GM23248 (cell line): ENCODE data around the gene KRT84. TPM values are rescaled to one million over a fixed set of nuclear protein-coding genes. Genes with fewer than 3 reads are reported as not detected.

Experiments
- DNase-seq: peaks from one replicate; pipeline ENCODE4 v3.0.0-alpha.2; 2015
- H2AFZ ChIP-seq: fragments of 200-600 bp; sonication (generic); 2 replicates; pipeline ENCODE4 v1.6.1; 2016; ENCODE audit warnings: antibody characterized with exemption
- H3F3A ChIP-seq: fragments of 200-600 bp; sonication (generic); 2 replicates; pipeline ENCODE4 v1.6.1; 2016; ENCODE audit warnings: mild to moderate bottlenecking, antibody characterized with exemption, mixed run types; ENCODE audit not compliant: insufficient read depth
- H3K27ac ChIP-seq: fragments of 200-600 bp; sonication (generic); 2 replicates; pipeline ENCODE4 v1.5.1; 2016; ENCODE audit warnings: mild to moderate bottlenecking
- H3K27me3 ChIP-seq: fragments of 200-600 bp; sonication (generic); replicated peaks from 2 replicates; pipeline ENCODE4 v1.6.1; 2016; ENCODE audit warnings: mild to moderate bottlenecking; ENCODE audit not compliant: insufficient read depth
- H3K36me3 ChIP-seq: fragments of 200-600 bp; sonication (generic); 2 replicates; pipeline ENCODE4 v1.6.1; 2016; ENCODE audit warnings: low read depth, mild to moderate bottlenecking
- H3K4me1 ChIP-seq: fragments of 200-600 bp; sonication (generic); 2 replicates; pipeline ENCODE4 v1.6.1; 2016; ENCODE audit warnings: mild to moderate bottlenecking; ENCODE audit not compliant: insufficient read depth
- H3K4me2 ChIP-seq: fragments of 200-600 bp; sonication (generic); one replicate; pipeline ENCODE4 v1.6.1; 2016; ENCODE audit warnings: mild to moderate bottlenecking; ENCODE audit not compliant: unreplicated experiment
- H3K4me3 ChIP-seq: fragments of 200-600 bp; sonication (generic); 2 replicates; pipeline ENCODE4 v1.5.1; 2016; ENCODE audit warnings: mild to moderate bottlenecking
- H3K79me2 ChIP-seq: fragments of 200-600 bp; sonication (generic); 2 replicates; pipeline ENCODE4 v1.6.1; 2016; ENCODE audit warnings: mild to moderate bottlenecking; ENCODE audit not compliant: insufficient read depth
- H3K9ac ChIP-seq: fragments of 200-600 bp; sonication (generic); 2 replicates; pipeline ENCODE4 v1.6.1; 2016; ENCODE audit warnings: mild to moderate bottlenecking
- H3K9me2 ChIP-seq: fragments of 200-600 bp; sonication (generic); 2 replicates; pipeline ENCODE4 v1.6.1; 2016; ENCODE audit warnings: mixed run types, mild to moderate bottlenecking, moderate library complexity; ENCODE audit not compliant: insufficient read depth
- H3K9me3 ChIP-seq: fragments of 200-600 bp; sonication (generic); one replicate; pipeline ENCODE4 v1.6.1; 2017; ENCODE audit warnings: low read depth
- H4K20me1 ChIP-seq: fragments of 200-600 bp; sonication (generic); 2 replicates; pipeline ENCODE4 v1.6.0; 2016; ENCODE audit not compliant: insufficient read depth
- EZH2 ChIP-seq: fragments of 200-600 bp; sonication (generic); IDR thresholded peaks from 2 replicates; pipeline ENCODE4 v1.6.1; 2018; ENCODE audit warnings: antibody characterized with exemption, mild to moderate bottlenecking; ENCODE audit not compliant: insufficient read depth, poor library complexity, severe bottlenecking
- EZH2phosphoT487 ChIP-seq: fragments of 200-600 bp; sonication (generic); IDR thresholded peaks from 2 replicates; pipeline ENCODE4 v1.6.1; 2018; ENCODE audit warnings: antibody characterized with exemption, moderate library complexity, mild to moderate bottlenecking, low read depth; ENCODE audit not compliant: insufficient read depth
- WGBS, 2 experiments: methylation state at CpG; one replicate each; pipeline ENCODE4 v1.1.6; 2015 to 2017; ENCODE audit warnings: low lambda C conversion rate in 2 of 2, low coverage in 1 of 2; ENCODE audit errors: missing lambda C conversion rate in 2 of 2; 5-methylcytosine and 5-hydroxymethylcytosine counted together
- in situ Hi-C: fragments of 300-500 bp; cut with MboI; formaldehyde crosslinking; loops from 2 replicates; pipeline ENCODE4 v1.15.0; 2020
- polyA plus RNA-seq: library from polyadenylated mRNA; unstranded; fragments of >200 nt; fragmentation: Nextera tagmentation; extraction: Ambion mirVana; gene quantifications from 2 replicates; pipeline ENCODE4 v1.2.1, GENCODE V29; 2016
- total RNA-seq: library from RNA; depleted of rRNA; stranded (reverse); fragments of >200 nt; shearing (Covaris generic); gene quantifications from 2 replicates; pipeline ENCODE4 v1.2.3, GENCODE V29; 2014

Gene KRT84
- total and polyA plus RNA-seq, 2 experiments from 2014 or later = not detected

DNA sequence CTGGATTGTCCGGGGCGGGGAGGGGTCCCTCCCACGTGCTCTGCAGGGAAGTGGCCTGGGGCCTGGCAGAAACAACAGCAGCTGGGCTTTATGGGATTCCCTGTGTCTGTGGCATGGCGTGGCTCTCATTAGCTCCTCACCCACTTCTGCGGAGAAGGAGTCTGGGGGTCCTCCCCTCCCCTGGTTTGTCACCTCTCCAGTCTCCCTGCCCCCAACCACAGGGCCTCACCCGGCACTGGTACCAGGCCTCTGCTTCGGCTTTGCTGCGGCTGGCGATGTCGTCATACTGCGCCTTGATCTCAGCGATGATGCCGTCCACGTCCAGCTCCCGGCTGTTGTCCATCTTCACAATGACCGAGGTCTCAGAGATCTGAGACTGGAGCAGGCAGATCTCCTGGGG lies 14.3 kb upstream of the KRT84 start:
- no peak for DNase-seq
- no peaks in the 10 kb centered on the region for H3K9me3 ChIP-seq
- H3K9ac ChIP-seq = no peak overlapping the region
- no peaks in the 10 kb centered on the region for H4K20me1 ChIP-seq
- H3F3A ChIP-seq = no peaks in the 10 kb centered on the region
- no peak overlapping the region for H3K4me2 ChIP-seq
- no peak overlapping the region for H2AFZ ChIP-seq
- in situ Hi-C loops = loop anchor here (25.0 kb wide), 1 partner anchor 588 kb away; no protein-coding TSS in a partner anchor
- no peak for TF ChIP-seq EZH2
- no peak for TF ChIP-seq EZH2phosphoT487
- H3K4me1 ChIP-seq = no peaks in the 10 kb centered on the region
- peaks cover 32% of the 10 kb centered on the region for H3K27me3 ChIP-seq
- no peak overlapping the region for H3K4me3 ChIP-seq
- H3K27ac ChIP-seq = no peak overlapping the region
- H3K79me2 ChIP-seq = no peaks in the 10 kb centered on the region
- no peaks in the 10 kb centered on the region for H3K36me3 ChIP-seq
- H3K9me2 ChIP-seq = no peaks in the 10 kb centered on the region
- 86 to 90% methylated on average over 16 of the region's 16 CpGs for WGBS, 2 experiments

GRCh38 chr12:52398176-52398575 lies 12.7 kb upstream of the KRT84 start:
- Histone ChIP-seq H3K9me2 (no peaks in the 10 kb centered on the region), H4K20me1 (no peaks in the 10 kb centered on the region), H3K27ac (no peak overlapping the region), H3K79me2 (no peaks in the 10 kb centered on the region), H2AFZ (no peak overlapping the region), H3K27me3 (peaks cover 32% of the 10 kb centered on the region), H3K4me1 (no peaks in the 10 kb centered on the region), H3K36me3 (no peaks in the 10 kb centered on the region), H3K9me3 (no peaks in the 10 kb centered on the region), H3F3A (no peaks in the 10 kb centered on the region), H3K4me3 (no peak overlapping the region), H3K4me2 (no peak overlapping the region), H3K9ac (no peak overlapping the region)
- peak; percentile 57 for DNase-seq
- TF ChIP-seq EZH2phosphoT487 (no peak), EZH2 (no peak)
- in situ Hi-C loops = loop anchor here (25.0 kb wide), 1 partner anchor 589 kb away; no protein-coding TSS in a partner anchor
- 59 to 64% methylated on average over 1 of the region's 1 CpG for WGBS, 2 experiments

GRCh38 chr12:52396656-52397055 lies 11.2 kb upstream of the KRT84 start:
- H3K79me2 ChIP-seq = no peaks in the 10 kb centered on the region
- no peaks in the 10 kb centered on the region for H3K9me2 ChIP-seq
- H3K27ac ChIP-seq = no peak overlapping the region
- no peak for DNase-seq
- H3K4me1 ChIP-seq = no peaks in the 10 kb centered on the region
- no peaks in the 10 kb centered on the region for H3K9me3 ChIP-seq
- H3K36me3 ChIP-seq = no peaks in the 10 kb centered on the region
- H3K9ac ChIP-seq = no peak overlapping the region
- no peaks in the 10 kb centered on the region for H3F3A ChIP-seq
- H4K20me1 ChIP-seq = no peaks in the 10 kb centered on the region
- no peak overlapping the region for H2AFZ ChIP-seq
- no peak for TF ChIP-seq EZH2
- TF ChIP-seq EZH2phosphoT487 = no peak
- peaks cover 32% of the 10 kb centered on the region for H3K27me3 ChIP-seq
- no peak overlapping the region for H3K4me3 ChIP-seq
- in situ Hi-C loops = loop anchor here (25.0 kb wide), 1 partner anchor 591 kb away; no protein-coding TSS in a partner anchor
- H3K4me2 ChIP-seq = no peak overlapping the region
- WGBS, 2 experiments = 61 to 72% methylated on average over 8 of the region's 8 CpGs

DNA sequence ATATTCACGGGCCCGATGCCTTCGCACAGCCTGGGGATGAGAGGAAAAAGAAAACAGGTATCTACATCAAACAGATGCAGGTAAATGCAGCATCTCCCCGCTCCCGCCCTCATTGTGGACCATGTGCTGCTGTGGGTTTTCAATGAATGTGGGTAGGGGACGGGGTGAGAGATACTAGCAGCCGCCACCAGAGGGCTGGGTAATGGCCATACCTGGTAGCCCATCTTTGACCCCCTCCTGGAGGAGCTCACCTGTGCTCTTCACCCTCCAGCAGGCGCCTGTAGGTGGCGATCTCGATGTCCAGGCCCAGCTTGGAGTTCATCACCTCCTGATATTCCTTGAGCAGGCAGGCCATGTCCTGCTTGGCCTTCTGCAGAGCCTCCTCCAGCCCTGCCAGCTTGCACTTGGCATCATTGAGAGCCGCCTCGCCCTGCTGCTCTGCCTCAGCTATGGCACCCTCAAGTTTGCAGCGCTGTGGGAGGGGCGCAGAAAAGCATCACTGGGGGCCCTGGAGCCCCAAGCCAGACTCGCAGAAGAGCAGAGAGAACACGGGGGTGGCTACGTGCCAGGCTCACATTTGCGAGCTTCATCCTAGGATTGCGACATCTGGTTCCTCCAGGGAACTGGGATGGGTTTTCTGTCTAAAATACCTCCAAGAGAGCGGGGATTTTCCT lies 10.4 kb upstream of the KRT84 start:
- no peak for TF ChIP-seq EZH2phosphoT487
- no peak for TF ChIP-seq EZH2
- Histone ChIP-seq H3K9me2 (no peaks in the 10 kb centered on the region), H3K4me3 (no peak overlapping the region), H3K79me2 (no peaks in the 10 kb centered on the region), H2AFZ (no peak overlapping the region), H3K4me1 (no peaks in the 10 kb centered on the region), H3K9ac (no peak overlapping the region), H3K9me3 (no peaks in the 10 kb centered on the region), H3K27me3 (peaks cover 32% of the 10 kb centered on the region), H3K27ac (no peak overlapping the region), H4K20me1 (no peaks in the 10 kb centered on the region), H3K36me3 (no peaks in the 10 kb centered on the region), H3K4me2 (no peak overlapping the region), H3F3A (no peaks in the 10 kb centered on the region)
- WGBS, 2 experiments = 40 to 43% methylated on average over 20 of the region's 20 CpGs
- in situ Hi-C loops = loop anchor here (25.0 kb wide), 1 partner anchor 591 kb away; no protein-coding TSS in a partner anchor
- peak; percentile 56 for DNase-seq
